HEK293T (cell line): ENCODE measurements around the gene QSOX2.

Experiments used
- ARNT ChIP-seq: fragments of 450-650 bp; IDR thresholded peaks from 2 replicates; pipeline ENCODE4 v1.6.1; 2017; ENCODE audit warnings: mild to moderate bottlenecking
- BHLHE40 ChIP-seq: fragments of 450-650 bp; IDR thresholded peaks from 2 replicates; pipeline ENCODE4 v1.6.1; 2016; ENCODE audit warnings: mild to moderate bottlenecking, moderate library complexity, borderline replicate concordance
- CTBP1 ChIP-seq: fragments of 450-650 bp; IDR thresholded peaks from 2 replicates; pipeline ENCODE4 v1.6.1; 2016; ENCODE audit warnings: borderline replicate concordance
- ELF4 ChIP-seq: fragments of 450-650 bp; IDR thresholded peaks from 2 replicates; pipeline ENCODE4 v1.6.1; 2017; ENCODE audit warnings: antibody characterized with exemption
- FOXA1 ChIP-seq: fragments of 450-650 bp; IDR thresholded peaks from 2 replicates; pipeline ENCODE4 v1.6.1; 2016; ENCODE audit warnings: mild to moderate bottlenecking
- FOXK2 ChIP-seq: fragments of 450-650 bp; IDR thresholded peaks from 2 replicates; pipeline ENCODE4 v1.6.1; 2016; ENCODE audit warnings: mild to moderate bottlenecking
- FOXM1 ChIP-seq: fragments of 450-650 bp; IDR thresholded peaks from 2 replicates; pipeline ENCODE4 v1.6.1; 2017; ENCODE audit warnings: mild to moderate bottlenecking, borderline replicate concordance
- L3MBTL2 ChIP-seq: fragments of 450-650 bp; conservative IDR thresholded peaks from 2 replicates; pipeline ENCODE4 v1.6.1; 2016; ENCODE audit warnings: mild to moderate bottlenecking
- LEF1 ChIP-seq: fragments of 450-650 bp; IDR thresholded peaks from 2 replicates; pipeline ENCODE4 v1.6.1; 2017; ENCODE audit warnings: mild to moderate bottlenecking, borderline replicate concordance
- SP1 ChIP-seq: fragments of 450-650 bp; IDR thresholded peaks from 2 replicates; pipeline ENCODE4 v1.6.1; 2017
- SUZ12 ChIP-seq: fragments of 450-650 bp; IDR thresholded peaks from 2 replicates; pipeline ENCODE4 v1.6.1; 2016; ENCODE audit warnings: mild to moderate bottlenecking

GRCh38 chr9:136182850-136183422 is 62.7 kb downstream of the QSOX2 start:
- TF ChIP-seq SUZ12 = no peak
- TF ChIP-seq FOXM1 = no peak
- no peak for TF ChIP-seq SP1
- TF ChIP-seq ELF4 = no peak
- TF ChIP-seq FOXA1 = no peak
- TF ChIP-seq BHLHE40 = no peak
- no peak for TF ChIP-seq L3MBTL2
- no peak for TF ChIP-seq ARNT
- TF ChIP-seq LEF1 = no peak
- no peak for TF ChIP-seq FOXK2
- no peak for TF ChIP-seq CTBP1
